Measurements from ENCODE around the gene DGKG.

DGKG gene

GRCh38 chr3:186198442-186198841 lies 163.6 kb downstream of the DGKG start:
- Mint-ChIP-seq H3K27me3 (ENCODE audit: low read depth) (peaks cover 6% of the 10 kb centered on the region), H3K4me1 (no peaks in the 10 kb centered on the region), H3K4me3 (no peak overlapping the region), H3K9me3 (no peaks in the 10 kb centered on the region), H3K36me3 (ENCODE audit: low read depth) (no peaks in the 10 kb centered on the region), H3K27ac (no peak overlapping the region)
- TF ChIP-seq CTCF (IDR thresholded peaks at IDR 0.05; ENCODE audit: unreplicated experiment in 3 of 3) = no peak

DNA sequence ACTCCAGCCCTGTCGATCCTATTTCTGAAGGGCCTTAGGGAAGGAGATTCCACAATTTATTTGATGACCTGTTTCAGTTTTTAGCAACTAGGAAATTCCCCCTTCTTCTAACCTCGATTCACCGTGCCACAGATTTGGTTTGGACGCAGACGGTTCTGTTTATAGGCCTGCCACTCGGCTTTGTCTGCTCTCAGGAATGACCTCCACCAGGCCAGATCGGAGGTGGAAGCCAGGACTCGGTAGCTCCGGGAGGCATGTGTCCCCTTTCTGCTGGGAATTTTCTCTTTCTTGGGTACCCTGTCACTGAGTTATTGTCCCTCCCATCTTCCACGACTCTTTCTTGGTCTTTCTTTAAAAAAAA lies 167.6 kb downstream of the DGKG start:
- no peak for TF ChIP-seq CTCF (IDR thresholded peaks at IDR 0.05; ENCODE audit: unreplicated experiment in 3 of 3)
- H3K4me1 Mint-ChIP-seq = no peaks in the 10 kb centered on the region
- no peaks in the 10 kb centered on the region for H3K36me3 Mint-ChIP-seq (ENCODE audit: low read depth)
- no peaks in the 10 kb centered on the region for H3K9me3 Mint-ChIP-seq
- no peak overlapping the region for H3K27ac Mint-ChIP-seq
- H3K4me3 Mint-ChIP-seq = peak overlapping the region; percentile 73 to 76 (median 76)
- H3K27me3 Mint-ChIP-seq (ENCODE audit: low read depth) = no peaks in the 10 kb centered on the region

- Mint-ChIP-seq H3K36me3 (ENCODE audit: low read depth) (no peaks in the 10 kb centered on the region), H3K4me1 (no peaks in the 10 kb centered on the region), H3K27ac (no peak overlapping the region), H3K27me3 (ENCODE audit: low read depth) (no peaks in the 10 kb centered on the region), H3K4me3 (peak overlapping the region; percentile 73 to 76 (median 76)), H3K9me3 (no peaks in the 10 kb centered on the region)
- TF ChIP-seq CTCF (IDR thresholded peaks at IDR 0.05; ENCODE audit: unreplicated experiment in 3 of 3) = no peak
These were observed 168.2 kb downstream of the DGKG start for GRCh38 chr3:186193534-186194450.

DNA sequence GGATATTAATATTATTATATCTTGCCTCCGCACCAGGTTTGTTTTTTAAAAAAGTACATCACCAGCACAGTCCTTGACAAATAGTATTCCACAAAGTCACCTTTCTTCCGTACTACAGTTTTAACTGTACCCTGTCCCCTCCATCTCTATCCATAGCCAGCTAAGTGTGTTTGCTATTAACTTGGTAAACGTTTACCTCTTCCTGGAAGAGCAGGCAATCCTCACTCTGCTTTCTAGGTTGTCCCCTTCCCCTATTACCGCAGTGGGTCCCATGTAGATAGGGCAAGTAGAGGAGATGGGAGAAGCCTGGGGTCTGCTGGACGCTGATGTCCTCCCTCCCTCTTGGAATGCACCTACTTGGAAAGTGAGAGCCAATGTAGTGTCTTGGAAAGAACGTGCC lies 169.2 kb downstream of the DGKG start:
- Mint-ChIP-seq H3K36me3 (ENCODE audit: low read depth) (no peaks in the 10 kb centered on the region), H3K27ac (no peak overlapping the region), H3K9me3 (no peaks in the 10 kb centered on the region), H3K27me3 (ENCODE audit: low read depth) (peaks cover under 1% of the 10 kb centered on the region), H3K4me1 (no peaks in the 10 kb centered on the region), H3K4me3 (peak overlapping the region in 1 of 3 experiments; percentile 1)
- no peak for TF ChIP-seq CTCF (IDR thresholded peaks at IDR 0.05; ENCODE audit: unreplicated experiment in 3 of 3)

- no peaks in the 10 kb centered on the region for H3K9me3 Mint-ChIP-seq
- no peak for TF ChIP-seq CTCF (IDR thresholded peaks at IDR 0.05; ENCODE audit: unreplicated experiment in 3 of 3)
These were observed 172.5 kb downstream of the DGKG start for GRCh38 chr3:186189492-186189891.

More at GRCh38 chr3:186189492-186189891, 172.5 kb downstream of the DGKG start:
- H3K4me1 Mint-ChIP-seq = no peaks in the 10 kb centered on the region
- H3K4me3 Mint-ChIP-seq = no peak overlapping the region
- no peak overlapping the region for H3K27ac Mint-ChIP-seq
- H3K36me3 Mint-ChIP-seq (ENCODE audit: low read depth) = no peaks in the 10 kb centered on the region
- peaks cover 20% of the 10 kb centered on the region for H3K27me3 Mint-ChIP-seq (ENCODE audit: low read depth)

All from nephron (organoid).